HG02885 (cell line): Measurements from ENCODE around the gene PGM1.

ENCODE experiments used
- ATAC-seq: cut with Tn5 transposase; IDR thresholded peaks from one replicate; pipeline ENCODE4 v1.9.1; 2021; ENCODE audit warnings: mild to moderate bottlenecking; ENCODE audit not compliant: unreplicated experiment, poor library complexity

PGM1 gene

DNA sequence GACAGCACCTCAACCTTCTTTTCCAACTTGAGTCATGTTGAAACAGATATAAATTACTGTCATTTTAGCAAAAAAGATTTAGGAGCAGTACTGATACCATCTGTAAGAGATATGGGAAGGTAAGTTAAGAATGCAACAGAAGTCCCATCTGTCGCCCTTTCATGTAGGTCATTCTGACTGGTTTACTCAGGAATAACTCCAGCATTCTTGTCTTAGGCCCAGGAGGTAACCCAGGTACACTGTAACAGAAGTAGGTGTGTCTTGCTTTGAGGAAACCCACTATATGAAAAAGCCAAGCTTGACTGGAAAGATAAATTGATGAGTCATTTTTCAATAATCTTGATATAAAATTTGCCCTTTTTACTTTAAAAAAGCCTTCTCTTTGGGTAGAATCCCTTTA is 35.4 kb downstream of the PGM1 start:
- no peak for ATAC-seq

DNA sequence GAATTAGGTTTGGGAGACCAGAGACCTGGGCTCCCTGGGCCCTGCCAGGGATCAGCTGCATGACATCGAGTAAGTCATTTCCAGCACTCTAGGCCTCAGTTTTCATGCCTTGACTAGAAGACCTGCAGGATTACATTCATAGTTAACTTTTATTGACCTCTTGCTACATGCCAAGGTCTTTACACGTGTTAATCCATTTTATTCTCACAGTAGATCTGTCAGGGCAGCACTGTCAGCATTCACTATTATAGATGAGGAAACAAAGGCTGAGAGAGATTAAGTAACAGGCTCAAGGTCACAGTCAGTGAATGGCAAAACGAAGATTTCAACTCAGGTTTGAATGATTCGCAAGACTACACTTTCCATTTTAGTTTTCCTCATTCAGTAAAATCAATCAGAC is 37.0 kb downstream of the PGM1 start:
- no peak for ATAC-seq

DNA sequence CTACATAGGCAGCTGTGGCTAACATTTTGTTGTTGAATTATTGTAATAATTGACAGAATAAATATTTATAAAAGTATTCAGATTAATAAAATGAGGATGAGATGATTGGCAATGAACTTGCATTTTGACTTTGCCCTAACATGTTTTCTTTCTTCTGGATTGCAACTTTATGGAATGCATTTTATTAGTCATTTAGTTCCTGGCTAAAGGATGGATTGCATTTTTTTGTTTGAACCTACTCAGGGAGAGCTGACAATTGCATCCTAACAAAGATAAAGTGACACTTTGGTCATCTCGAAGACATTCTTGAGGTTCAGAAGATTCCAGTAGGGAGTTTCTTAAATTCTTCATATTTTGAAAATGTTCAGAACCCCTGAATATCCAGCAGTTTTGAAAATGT is 37.5 kb downstream of the PGM1 start:
- ATAC-seq: no peak

- no peak for ATAC-seq
Measured at GRCh38 chr1:63632110-63632509, 38.9 kb downstream of the PGM1 start.

DNA sequence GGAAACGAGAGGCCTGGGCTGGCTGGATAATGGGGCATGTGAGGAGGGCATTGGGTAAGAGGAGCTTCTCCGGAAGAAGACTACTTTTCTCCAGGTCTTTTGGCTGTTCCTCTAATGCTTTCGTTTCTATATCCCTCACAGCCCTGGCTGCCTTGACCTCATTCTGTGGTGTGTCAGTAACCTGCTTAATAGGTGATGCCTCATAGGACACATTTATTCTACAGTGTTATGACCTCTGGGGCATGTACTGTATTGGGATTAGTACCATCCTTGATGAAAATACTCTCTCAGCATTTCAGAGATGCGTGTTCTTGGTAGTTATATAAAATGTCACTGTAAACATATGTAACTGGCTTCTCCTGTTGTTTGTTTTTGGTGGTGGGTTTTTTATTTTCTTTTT is 40.1 kb downstream of the PGM1 start:
- no peak for ATAC-seq

DNA sequence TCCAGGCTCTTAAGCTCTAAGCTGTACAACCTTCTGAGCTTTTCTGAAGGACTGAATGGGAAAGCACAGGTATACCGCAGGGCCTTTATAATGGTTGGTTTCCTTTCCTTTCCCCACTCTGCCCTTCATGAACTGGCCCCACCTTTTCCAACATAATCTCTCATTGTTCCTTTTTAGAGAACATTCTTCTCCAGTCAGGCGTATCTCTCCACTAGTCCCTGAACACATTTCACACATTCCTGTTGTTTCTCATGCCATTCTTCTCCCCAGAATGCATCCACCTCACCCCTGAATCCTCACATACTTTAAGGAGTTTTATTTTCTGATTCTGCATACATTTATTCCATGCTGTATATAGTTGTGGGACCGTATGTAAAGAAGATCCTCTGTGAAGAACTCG is 41.3 kb downstream of the PGM1 start:
- ATAC-seq: no peak

DNA sequence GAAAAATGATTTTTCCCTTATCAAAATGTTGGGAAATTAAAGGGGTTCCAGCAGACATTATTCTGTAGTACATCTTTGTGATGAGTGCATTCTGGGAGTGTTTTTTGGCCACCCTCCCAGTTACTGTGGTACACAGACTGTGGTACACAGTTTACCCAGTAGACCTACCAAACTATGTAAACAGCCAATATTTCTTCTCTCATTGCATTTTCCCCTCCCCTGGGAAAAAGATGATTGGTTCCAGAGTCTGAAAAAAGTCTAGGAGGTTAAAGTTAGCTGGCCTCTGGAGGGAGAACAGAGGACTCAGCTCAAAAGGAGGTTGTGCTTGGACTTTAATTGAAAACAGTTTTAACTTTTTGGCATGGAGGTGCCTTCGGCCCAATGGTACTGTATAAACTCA is 42.5 kb downstream of the PGM1 start:
- no peak for ATAC-seq

- ATAC-seq: no peak
Measured at GRCh38 chr1:63636192-63637105, 43.2 kb downstream of the PGM1 start.

GRCh38 chr1:63638471-63638870 is 45.3 kb downstream of the PGM1 start:
- no peak for ATAC-seq

DNA sequence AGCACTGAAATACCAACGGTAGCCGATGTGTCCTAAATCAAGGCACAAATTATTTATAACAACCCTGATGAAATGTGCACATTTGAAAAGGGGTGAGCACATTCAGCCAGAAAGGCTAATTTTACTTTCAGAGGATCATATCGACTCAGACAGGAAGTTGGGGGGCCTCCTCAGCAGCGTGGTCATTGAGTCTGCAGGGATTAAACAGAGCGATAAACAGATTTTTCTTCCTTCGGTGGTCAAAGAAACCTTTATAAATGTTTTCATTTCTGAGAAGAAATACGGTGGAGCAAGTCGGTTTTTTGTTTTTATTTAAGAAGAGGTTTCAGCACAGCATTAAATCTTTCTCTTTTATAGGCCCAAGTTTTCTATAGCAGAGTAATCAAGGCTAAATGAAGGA is 45.7 kb downstream of the PGM1 start:
- ATAC-seq: no peak

DNA sequence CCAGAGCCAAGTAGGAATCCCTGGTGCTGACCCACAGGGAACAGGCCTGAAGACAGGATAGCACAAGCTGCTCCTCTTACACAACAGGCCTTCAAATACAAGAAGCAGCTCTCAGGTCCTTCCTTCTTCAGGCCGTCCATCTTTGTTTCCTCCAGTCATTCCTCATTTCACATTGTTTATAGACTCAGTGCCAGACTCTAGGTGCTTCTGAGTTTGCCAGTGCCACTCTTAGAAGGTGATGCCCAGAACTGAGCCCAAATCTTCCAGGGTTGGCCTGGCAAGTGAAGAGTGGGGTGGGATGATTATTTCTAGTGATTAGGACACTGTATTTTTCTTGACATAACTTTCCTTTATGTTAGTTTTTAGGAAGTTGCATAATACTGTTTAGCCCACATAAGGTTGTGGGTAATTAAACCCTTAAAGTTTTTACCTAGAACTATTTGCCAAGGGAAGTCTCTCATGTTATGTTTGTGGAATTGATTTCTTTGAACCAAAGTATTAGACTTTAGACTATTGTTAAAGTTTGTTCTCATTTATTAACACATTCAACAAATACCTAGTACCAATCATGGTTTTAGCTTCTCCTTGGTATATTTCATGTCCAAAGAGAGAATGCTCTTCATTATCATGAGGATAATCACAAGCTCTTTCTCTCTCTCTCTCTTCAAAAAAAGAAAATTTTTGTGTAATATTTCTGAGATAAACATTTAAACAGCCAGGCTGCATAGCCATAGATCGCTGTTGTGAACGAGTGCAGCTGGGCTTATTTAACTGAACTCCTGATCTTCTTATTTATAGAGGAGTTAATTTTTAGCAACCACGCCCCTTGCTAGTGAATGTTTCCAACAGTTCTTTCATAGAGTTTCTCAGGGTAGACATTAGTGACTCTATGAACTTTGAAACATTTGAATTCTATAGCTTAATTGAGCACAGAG is 47.7 kb downstream of the PGM1 start:
- no peak for ATAC-seq

DNA sequence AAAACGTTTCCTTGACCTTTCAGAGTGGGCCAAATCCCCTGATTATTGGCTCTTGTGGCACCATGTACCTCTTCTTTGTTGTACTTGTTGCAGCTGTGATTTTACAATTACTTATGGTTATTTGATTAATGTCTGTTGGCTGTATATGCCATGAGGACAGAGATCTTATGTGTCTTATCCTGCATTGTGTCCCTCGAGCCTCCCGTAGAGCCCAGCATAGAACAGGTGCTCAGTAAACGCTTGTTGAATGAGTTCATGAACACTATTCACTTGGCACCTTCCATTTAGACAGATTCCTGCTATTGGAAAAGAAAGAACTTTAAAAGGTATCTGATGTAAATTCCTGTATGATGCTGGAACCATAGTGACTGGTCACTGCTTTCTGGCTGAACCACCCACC is 48.4 kb downstream of the PGM1 start:
- ATAC-seq: no peak

GRCh38 chr1:63642901-63643300 is 49.7 kb downstream of the PGM1 start:
- no peak for ATAC-seq

DNA sequence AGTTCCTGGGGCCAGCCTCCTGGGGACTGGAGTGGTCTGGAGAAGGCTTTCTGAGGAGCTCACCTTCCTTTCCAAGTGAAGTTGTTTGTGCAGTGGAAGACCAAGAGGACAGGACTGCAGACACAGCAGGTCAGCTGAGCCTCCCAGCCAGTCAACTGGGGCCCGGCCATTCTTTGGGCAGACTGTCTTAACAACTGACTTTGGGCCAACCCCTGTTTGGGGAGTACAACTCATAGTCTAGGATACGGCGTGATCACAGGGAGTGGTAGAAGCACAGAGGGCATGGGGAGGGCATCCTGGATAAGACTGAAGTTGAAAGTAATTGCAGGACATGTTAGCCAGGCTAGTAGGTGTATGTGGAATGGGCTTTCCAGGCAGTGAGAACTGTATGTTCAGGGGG is 50.3 kb downstream of the PGM1 start:
- no peak for ATAC-seq

DNA sequence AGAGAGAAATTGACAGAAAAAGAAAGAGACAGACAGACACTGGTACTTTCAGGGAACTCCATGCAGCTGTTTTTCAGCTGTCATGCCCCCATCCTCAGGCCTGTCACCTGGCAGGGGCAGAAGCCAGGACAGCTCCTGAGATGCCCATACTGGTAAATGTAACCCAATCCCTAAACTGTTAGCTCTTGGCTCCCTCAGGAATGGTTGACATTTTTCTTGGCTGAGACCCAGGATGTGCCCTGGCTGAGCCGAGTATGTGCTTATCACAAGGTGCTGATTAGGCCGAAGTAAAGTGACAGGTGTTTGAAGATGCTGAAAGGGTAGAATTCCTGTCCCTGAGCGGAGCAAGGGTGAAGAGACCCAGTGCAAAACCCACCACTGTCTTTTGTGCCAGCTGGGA is 50.7 kb downstream of the PGM1 start:
- no peak for ATAC-seq

GRCh38 chr1:63645317-63645716 is 52.1 kb downstream of the PGM1 start:
- no peak for ATAC-seq

DNA sequence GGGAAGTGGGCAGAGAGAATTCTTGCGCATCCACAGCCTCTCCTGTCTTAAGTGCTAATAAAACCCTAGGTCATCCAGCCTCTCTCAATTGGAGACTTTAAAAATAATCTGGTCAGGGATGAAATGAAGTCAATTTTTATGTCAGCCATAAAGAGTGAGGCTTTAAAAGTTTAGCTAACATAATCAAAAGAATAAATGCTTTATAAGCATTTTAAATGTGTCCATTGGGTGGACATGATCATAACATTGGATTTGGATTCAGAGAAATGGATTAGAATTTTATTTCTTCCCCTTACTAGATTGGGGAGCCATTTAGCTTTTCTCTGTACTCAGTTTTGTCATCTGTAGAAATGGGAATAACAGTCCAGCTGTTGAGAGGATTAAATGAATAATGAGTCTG is 55.5 kb downstream of the PGM1 start:
- no peak for ATAC-seq

- no peak for ATAC-seq
Measured at GRCh38 chr1:63651161-63651701, 58.0 kb downstream of the PGM1 start.

DNA sequence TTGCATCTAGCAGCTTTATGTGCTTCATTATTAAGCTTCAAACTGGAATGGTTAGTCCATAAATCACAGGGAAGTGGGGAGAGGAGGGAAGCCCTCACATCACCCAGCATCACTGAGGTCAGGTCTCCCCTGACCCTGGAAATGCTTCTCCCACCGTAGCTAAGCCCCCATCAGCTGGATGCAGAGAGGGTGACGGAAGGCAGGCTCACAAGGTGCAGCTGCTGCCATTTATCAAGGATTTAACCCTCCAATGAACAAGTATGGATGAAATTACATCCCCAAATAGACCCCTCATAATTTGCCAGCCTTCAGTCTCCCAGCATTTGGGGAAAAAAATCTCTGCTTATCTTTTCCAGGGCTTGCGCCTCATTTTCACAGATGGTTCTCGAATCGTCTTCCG is 60.8 kb downstream of the PGM1 start:
- ATAC-seq: no peak

GRCh38 chr1:63659448-63659847 is 66.2 kb downstream of the PGM1 start:
- no peak for ATAC-seq
